GM12891 (cell line): ENCODE results near the gene KCNQ5.
A peak's percentile ranks its signal among the peaks of the same experiment; 100 is the strongest.

Source experiments
- DNase-seq: peaks from one replicate; pipeline ENCODE4 v3.0.0; 2011; ENCODE audit warnings: low spot score; ENCODE audit not compliant: insufficient read length
- FAIRE-seq: peaks from 2 replicates; lab custom pipeline; 2011; peaks lifted over from hg19 to GRCh38; lab: Jason Lieb, UNC
- PAX5 ChIP-seq: IDR thresholded peaks from 2 replicates; pipeline ENCODE4 v1.6.1; 2011; ENCODE audit warnings: low read length, moderate library complexity, mild to moderate bottlenecking; ENCODE audit not compliant: insufficient read depth, severe bottlenecking
- POLR2A ChIP-seq: IDR thresholded peaks from 2 replicates; pipeline ENCODE4 v1.6.1; 2011; ENCODE audit warnings: low read depth, low read length, control low read depth
- POLR2AphosphoS5 ChIP-seq: IDR thresholded peaks from 2 replicates; pipeline ENCODE4 v1.6.1; 2011; ENCODE audit warnings: low read depth, low read length, control low read depth
- POU2F2 ChIP-seq: IDR thresholded peaks from 2 replicates; pipeline ENCODE4 v1.6.1; 2011; ENCODE audit warnings: low read depth, mild to moderate bottlenecking, control low read depth, low read length, moderate library complexity
- SPI1 ChIP-seq: IDR thresholded peaks from 2 replicates; pipeline ENCODE4 v1.6.1; 2011; ENCODE audit warnings: low read depth, low read length, control low read depth
- TAF1 ChIP-seq: IDR thresholded peaks from 2 replicates; pipeline ENCODE4 v1.6.1; 2011; ENCODE audit warnings: low read depth, low read length, control low read depth

Gene KCNQ5

GRCh38 chr6:72636215-72636614, 14.4 kb downstream of the KCNQ5 start:
- no peak for TF ChIP-seq POLR2AphosphoS5
- TF ChIP-seq POLR2A = no peak
- no peak for TF ChIP-seq POU2F2
- TF ChIP-seq TAF1 = no peak
- TF ChIP-seq PAX5 = no peak
- TF ChIP-seq SPI1 = no peak
- DNase-seq (no peak), FAIRE-seq (no peak)

GRCh38 chr6:72636786-72637185, 14.9 kb downstream of the KCNQ5 start:
- DNase-seq (no peak), FAIRE-seq (no peak)
- no peak for TF ChIP-seq POU2F2
- no peak for TF ChIP-seq POLR2AphosphoS5
- no peak for TF ChIP-seq PAX5
- no peak for TF ChIP-seq SPI1
- TF ChIP-seq POLR2A = no peak
- TF ChIP-seq TAF1 = no peak

- FAIRE-seq (no peak), DNase-seq (no peak)
- no peak for TF ChIP-seq SPI1
- TF ChIP-seq TAF1 = no peak
- TF ChIP-seq POLR2A = no peak
- TF ChIP-seq POLR2AphosphoS5 = no peak
- no peak for TF ChIP-seq PAX5
- TF ChIP-seq POU2F2 = no peak
These were observed 18.2 kb downstream of the KCNQ5 start for GRCh38 chr6:72639920-72640614.

- FAIRE-seq (no peak), DNase-seq (no peak)
- TF ChIP-seq POU2F2 (no peak), SPI1 (no peak)
These were observed 18.7 kb downstream of the KCNQ5 start for GRCh38 chr6:72640615-72640930.

GRCh38 chr6:72642435-72642834, 20.6 kb downstream of the KCNQ5 start:
- TF ChIP-seq POLR2A (no peak), POU2F2 (no peak), POLR2AphosphoS5 (no peak), PAX5 (no peak), SPI1 (no peak), TAF1 (no peak)
- peak; percentile 33 for FAIRE-seq

GRCh38 chr6:72643214-72643613, 21.4 kb downstream of the KCNQ5 start:
- TF ChIP-seq SPI1 (no peak), TAF1 (no peak), POLR2AphosphoS5 (no peak), POLR2A (no peak), POU2F2 (no peak), PAX5 (no peak)

More at GRCh38 chr6:72642435-72642834, 20.6 kb downstream of the KCNQ5 start:
- no peak for DNase-seq

GRCh38 chr6:72646604-72647485, 25.0 kb downstream of the KCNQ5 start:
- no peak for DNase-seq
- no peak for FAIRE-seq
- no peak for TF ChIP-seq TAF1
- TF ChIP-seq PAX5 = no peak
- no peak for TF ChIP-seq POLR2AphosphoS5
- TF ChIP-seq SPI1 = no peak
- no peak for TF ChIP-seq POU2F2
- TF ChIP-seq POLR2A = no peak

More at GRCh38 chr6:72643214-72643613, 21.4 kb downstream of the KCNQ5 start:
- peak; percentile 55 for FAIRE-seq
- DNase-seq = no peak

GRCh38 chr6:72647489-72647888, 25.6 kb downstream of the KCNQ5 start:
- no peak for DNase-seq
- TF ChIP-seq TAF1 = no peak
- no peak for TF ChIP-seq POU2F2
- TF ChIP-seq PAX5 = no peak
- TF ChIP-seq POLR2AphosphoS5 = no peak
- TF ChIP-seq POLR2A = no peak
- no peak for TF ChIP-seq SPI1
- FAIRE-seq = no peak

- no peak for TF ChIP-seq TAF1
- TF ChIP-seq POU2F2 = 0 out of 2 replicates have a peak, but pooled peaks have one; percentile 18
- no peak for TF ChIP-seq SPI1
- no peak for TF ChIP-seq POLR2AphosphoS5
- peak; percentile 34 for TF ChIP-seq PAX5
- no peak for TF ChIP-seq POLR2A
- DNase-seq = no peak
- peak; percentile 83 for FAIRE-seq
These were observed 27.4 kb downstream of the KCNQ5 start for GRCh38 chr6:72649032-72649984.
